Esophagus muscularis mucosa (tissue), 4 donors: ENCODE results near the gene ENO3. TPM values are rescaled to one million over a fixed set of nuclear protein-coding genes. Genes with fewer than 3 reads are reported as not detected.

Experiments
- DNase-seq: peaks from one replicate; pipeline ENCODE4 v3.0.0-alpha.2; 2017; ENCODE audit errors: extremely low spot score
- H3K27ac ChIP-seq, 4 donors: fragments of 200-600 bp; sonication (generic); replicated peaks in 1 of 4; 1 replicate in 3 of 4; 2 replicates in 1 of 4; pipeline ENCODE4 v1.5.1; 2016 to 2019; ENCODE audit warnings: mild to moderate bottlenecking in 1 of 4
- H3K27me3 ChIP-seq, 4 donors: fragments of 200-600 bp; sonication (generic); one replicate each; pipeline versions ENCODE4 v1.5.1 to v1.6.0; 2016 to 2019
- H3K36me3 ChIP-seq, 4 donors: fragments of 200-600 bp; sonication (generic); one replicate each; pipeline ENCODE4 v1.5.1; 2016 to 2019
- H3K4me1 ChIP-seq, 4 donors: fragments of 200-600 bp; sonication (generic); one replicate each; pipeline ENCODE4 v1.5.1; 2016 to 2019
- H3K4me3 ChIP-seq, 4 donors: fragments of 200-600 bp; sonication (generic); 1 replicate in 2 of 4; 2 replicates in 2 of 4; pipeline ENCODE4 v1.5.1; 2016 to 2019; ENCODE audit warnings: mild to moderate bottlenecking in 4 of 4, moderate library complexity in 1 of 4
- H3K9me3 ChIP-seq, 4 donors: fragments of 200-600 bp; sonication (generic); 1 replicate in 3 of 4; 2 replicates in 1 of 4; pipeline ENCODE4 v1.5.1; 2016 to 2019
- CTCF ChIP-seq, 3 experiments: fragments of 200-600 bp in 2 of 3; fragments of 450-650 bp in 1 of 3; sonication (generic) in 2 of 3; IDR thresholded peaks; one replicate each; pipeline ENCODE4 v1.5.1; 2017 to 2019; ENCODE audit warnings: antibody characterized with exemption in 3 of 3, mild to moderate bottlenecking in 2 of 3, moderate library complexity in 1 of 3
- EP300 ChIP-seq: sonication (generic); formaldehyde crosslinking; IDR thresholded peaks from one replicate; pipeline ENCODE4 v1.6.1; 2017; ENCODE audit warnings: antibody characterized with exemption
- POLR2A ChIP-seq: fragments of 450-650 bp; IDR thresholded peaks from one replicate; pipeline ENCODE4 v1.6.1; 2017; ENCODE audit warnings: antibody characterized with exemption, moderate library complexity, mild to moderate bottlenecking, low read depth
- POLR2AphosphoS5 ChIP-seq, 2 donors: sonication (generic); formaldehyde crosslinking; IDR thresholded peaks; one replicate each; pipeline ENCODE4 v1.6.1; 2017; ENCODE audit warnings: antibody characterized with exemption in 2 of 2
- WGBS: methylation state at CpG from one replicate; pipeline ENCODE4 v1.1.5; 2018; 5-methylcytosine and 5-hydroxymethylcytosine counted together
- intact Hi-C: fragments of 100-400 bp; cut with DNase I; formaldehyde crosslinking; loops from one replicate; pipeline ENCODE4 v1.15.1; 2023
- total RNA-seq, 4 donors: library from RNA; depleted of rRNA; stranded (reverse); fragments of >200 nt; gene quantifications; one replicate each; pipeline versions ENCODE4 v1.1.0 to v1.2.1, GENCODE V29; 2016

The ENO3 gene
- total RNA-seq, 4 donors from 2014 or later, result 1.2 to 7.2 (median 2.1) TPM

GRCh38 chr17:4939796-4940554 is 10.9 kb upstream of the ENO3 start, which contains the start of the genes RNF167 and SLC25A11:
RNF167 (plus strand) TSS chr17:4940268; CDS start chr17:4940910, 642 bp downstream.
SLC25A11 (minus strand) TSS chr17:4940046; CDS start chr17:4939910, 136 bp downstream.
- Histone ChIP-seq H3K4me1 (peaks cover 36 to 69% (median 62%) of the 10 kb centered on the region in 4 donors), H3K9me3 (no peaks in the 10 kb centered on the region), H3K27ac (peak within 1 kb of the TSS; percentile 91 to 97 (median 94)), H3K27me3 (no peaks in the 10 kb centered on the region), H3K4me3 (peak within 1 kb of the TSS; percentile 77 to 87 (median 78)), H3K36me3 (peaks cover 30 to 63% (median 55%) of the 10 kb centered on the region in 4 donors)
- peak in 1 of 3 experiments; percentile 33 for TF ChIP-seq CTCF (IDR thresholded peaks at IDR 0.05)
- TF ChIP-seq POLR2AphosphoS5 (IDR thresholded peaks at IDR 0.05), result peak; percentile 73 to 93
- TF ChIP-seq EP300, result no peak
- peak; percentile 56 for TF ChIP-seq POLR2A
- intact Hi-C loops, result loop anchor here (5.0 kb wide), 1 partner anchor 47 kb away; the partner anchor contains the start of gene CAMTA2
- under 1% methylated on average over 53 of the region's 72 CpGs for WGBS
- DNase-seq, result peak; percentile 99

- intact Hi-C loops, result no loop called here
- no peak for DNase-seq
- WGBS, result under 1% methylated on average over 29 of the region's 29 CpGs
- no peaks in the 10 kb centered on the region for H3K9me3 ChIP-seq
- H3K36me3 ChIP-seq, result peaks cover 30 to 68% (median 62%) of the 10 kb centered on the region in 4 donors
- peak overlapping the region; percentile 91 to 97 (median 94) for H3K27ac ChIP-seq
- H3K4me3 ChIP-seq, result peak overlapping the region; percentile 77 to 87 (median 78)
- peaks cover 44 to 76% (median 70%) of the 10 kb centered on the region in 4 donors for H3K4me1 ChIP-seq
- TF ChIP-seq CTCF (IDR thresholded peaks at IDR 0.05) (no peak), POLR2AphosphoS5 (IDR thresholded peaks at IDR 0.05) (no peak), POLR2A (no peak), EP300 (no peak)
- H3K27me3 ChIP-seq, result no peaks in the 10 kb centered on the region
Measured at GRCh38 chr17:4940555-4941318, 10.2 kb upstream of the ENO3 start.

GRCh38 chr17:4941319-4941610 is 9.7 kb upstream of the ENO3 start:
- peak overlapping the region; percentile 91 to 97 (median 94) for H3K27ac ChIP-seq
- H3K4me1 ChIP-seq, result peaks cover 49 to 82% (median 75%) of the 10 kb centered on the region in 4 donors

More at GRCh38 chr17:4941319-4941610, 9.7 kb upstream of the ENO3 start:
- peak overlapping the region; percentile 77 to 87 (median 78) for H3K4me3 ChIP-seq
- no peak for DNase-seq
- no peak for TF ChIP-seq EP300
- no peak for TF ChIP-seq POLR2AphosphoS5 (IDR thresholded peaks at IDR 0.05)
- no peak for TF ChIP-seq CTCF (IDR thresholded peaks at IDR 0.05)
- no peak for TF ChIP-seq POLR2A
- intact Hi-C loops, result no loop called here
- no peaks in the 10 kb centered on the region for H3K27me3 ChIP-seq
- no peaks in the 10 kb centered on the region for H3K9me3 ChIP-seq
- peaks cover 30 to 68% (median 64%) of the 10 kb centered on the region in 4 donors for H3K36me3 ChIP-seq
- WGBS, result 63% methylated on average over 4 of the region's 4 CpGs
